Osteocyte (in vitro differentiated cells): ENCODE data around the gene ZNRF1. TPM values are rescaled to one million over a fixed set of nuclear protein-coding genes. Genes with fewer than 3 reads are reported as not detected.
A peak's percentile ranks its signal among the peaks of the same experiment; 100 is the strongest.

Source experiments
- DNase-seq: peaks from one replicate; pipeline ENCODE4 v3.0.0; 2021; ENCODE audit warnings: mixed read lengths; ENCODE audit not compliant: unreplicated experiment; ENCODE audit errors: extremely low spot score
- H3K27ac Mint-ChIP-seq: one replicate; pipeline ENCODE4 v1.8.0; 2021; ENCODE audit warnings: mild to moderate bottlenecking, mixed read lengths; ENCODE audit not compliant: unreplicated experiment
- H3K27me3 Mint-ChIP-seq: one replicate; pipeline ENCODE4 v1.8.0; 2021; ENCODE audit warnings: mixed read lengths; ENCODE audit not compliant: unreplicated experiment
- H3K36me3 Mint-ChIP-seq: one replicate; pipeline ENCODE4 v1.8.0; 2021; ENCODE audit warnings: mixed read lengths; ENCODE audit not compliant: unreplicated experiment
- H3K4me1 Mint-ChIP-seq: one replicate; pipeline ENCODE4 v1.8.0; 2021; ENCODE audit warnings: mixed read lengths; ENCODE audit not compliant: unreplicated experiment
- H3K4me3 Mint-ChIP-seq: one replicate; pipeline ENCODE4 v1.8.0; 2021; ENCODE audit warnings: mild to moderate bottlenecking, moderate library complexity, mixed read lengths; ENCODE audit not compliant: unreplicated experiment
- H3K9me3 Mint-ChIP-seq: one replicate; pipeline ENCODE4 v1.8.0; 2021; ENCODE audit warnings: mixed read lengths; ENCODE audit not compliant: unreplicated experiment
- long read RNA-seq: library from polyadenylated mRNA; unstranded; transcript quantifications from one replicate; pipeline ENCODE4 v2.0.0, GENCODE V29; 2021
- total RNA-seq: library from RNA; stranded (reverse); gene quantifications from 2 replicates; pipeline ENCODE4 v1.2.1, GENCODE V29; 2021
- TF ChIP-seq, protein P1 (sequence below): fragments of 200-600 bp; sonication (generic); IDR thresholded peaks from 2 replicates; pipeline ENCODE4 v1.5.0; 2021; ENCODE audit warnings: antibody characterized with exemption, mild to moderate bottlenecking, moderate library complexity

Gene ZNRF1
- total RNA-seq: 30.9 and 32.1 TPM in 2 replicates
- long read RNA-seq, full-length matches to known transcripts: 2 of 2 reads
- long read RNA-seq, partial matches to known transcripts: 0 of 2 reads
- long read RNA-seq, other reads (novel, unspliced or antisense): 0 of 2 reads

DNA sequence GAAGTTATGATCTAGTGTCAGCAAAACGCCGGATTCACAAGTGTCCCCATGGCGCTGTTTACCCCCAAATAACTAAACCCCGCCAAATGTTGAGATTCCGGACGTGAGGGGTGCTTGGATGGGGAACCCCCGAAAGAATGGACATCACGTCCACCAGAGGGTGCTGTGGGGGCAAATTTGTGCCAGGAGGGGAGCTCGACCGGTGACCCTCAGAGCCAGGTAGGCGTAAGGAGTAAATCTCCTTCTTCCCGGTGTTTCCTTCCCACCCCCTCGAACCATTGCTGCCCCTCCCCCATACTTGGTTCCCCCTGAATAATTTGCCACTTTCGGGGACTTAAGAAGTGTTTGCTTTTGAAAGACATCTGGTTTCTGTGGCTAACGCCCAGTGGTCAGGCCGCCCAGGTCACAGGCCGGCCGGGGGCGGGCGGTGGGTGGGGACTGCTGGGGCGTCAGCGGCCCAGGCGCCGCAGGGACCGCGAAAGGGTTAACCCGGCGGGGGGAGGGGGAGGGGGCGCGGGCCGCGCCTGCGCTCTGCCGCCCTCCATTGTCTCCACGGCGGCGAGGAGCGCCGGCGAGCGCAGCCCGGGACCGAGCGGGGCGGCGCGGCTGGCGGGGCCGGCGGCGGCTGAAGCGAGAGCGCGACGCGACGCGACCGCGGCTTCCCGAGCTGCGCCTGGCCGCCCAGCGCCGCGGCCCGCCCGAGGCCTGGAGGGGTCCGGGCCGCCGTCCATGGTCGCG is at the start of gene ZNRF1:
Gene ZNRF1, plus strand, starts transcription at position 544 of the 738 bp plus-strand sequence. CDS start 648 bp downstream, outside the sequence.
- TF ChIP-seq, protein P1, sequence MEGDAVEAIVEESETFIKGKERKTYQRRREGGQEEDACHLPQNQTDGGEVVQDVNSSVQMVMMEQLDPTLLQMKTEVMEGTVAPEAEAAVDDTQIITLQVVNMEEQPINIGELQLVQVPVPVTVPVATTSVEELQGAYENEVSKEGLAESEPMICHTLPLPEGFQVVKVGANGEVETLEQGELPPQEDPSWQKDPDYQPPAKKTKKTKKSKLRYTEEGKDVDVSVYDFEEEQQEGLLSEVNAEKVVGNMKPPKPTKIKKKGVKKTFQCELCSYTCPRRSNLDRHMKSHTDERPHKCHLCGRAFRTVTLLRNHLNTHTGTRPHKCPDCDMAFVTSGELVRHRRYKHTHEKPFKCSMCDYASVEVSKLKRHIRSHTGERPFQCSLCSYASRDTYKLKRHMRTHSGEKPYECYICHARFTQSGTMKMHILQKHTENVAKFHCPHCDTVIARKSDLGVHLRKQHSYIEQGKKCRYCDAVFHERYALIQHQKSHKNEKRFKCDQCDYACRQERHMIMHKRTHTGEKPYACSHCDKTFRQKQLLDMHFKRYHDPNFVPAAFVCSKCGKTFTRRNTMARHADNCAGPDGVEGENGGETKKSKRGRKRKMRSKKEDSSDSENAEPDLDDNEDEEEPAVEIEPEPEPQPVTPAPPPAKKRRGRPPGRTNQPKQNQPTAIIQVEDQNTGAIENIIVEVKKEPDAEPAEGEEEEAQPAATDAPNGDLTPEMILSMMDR: peak; percentile 92
- Mint-ChIP-seq H3K27ac (peak within 1 kb of the TSS; percentile 85), H3K27me3 (peaks cover 6% of the 10 kb centered on the region), H3K4me1 (peaks cover 26% of the 10 kb centered on the region), H3K36me3 (no peaks in the 10 kb centered on the region), H3K9me3 (no peaks in the 10 kb centered on the region), H3K4me3 (peak within 1 kb of the TSS; percentile 91)
- DNase-seq: peak; percentile 93

DNA sequence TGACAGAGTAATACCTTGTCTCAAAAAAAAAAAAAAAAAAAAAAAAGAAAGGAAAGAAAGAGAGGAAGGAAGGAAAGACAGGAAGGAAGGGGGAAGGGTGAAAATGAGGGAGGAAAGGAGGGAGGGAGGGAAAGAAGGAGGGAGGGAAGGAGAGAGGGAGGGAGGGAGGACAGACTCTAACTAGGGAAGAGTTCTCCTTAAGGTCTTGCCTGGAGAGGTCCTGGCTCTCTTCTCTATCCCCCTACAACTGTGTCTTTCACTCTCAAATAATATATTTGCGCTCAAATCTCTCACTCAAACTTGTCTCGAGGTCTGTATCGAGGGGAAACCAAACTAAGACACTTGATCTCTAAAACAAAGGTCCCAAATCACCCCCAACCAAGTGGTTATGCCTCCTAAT is 49.5 kb upstream of the ZNRF1 start:
- DNase-seq: no peak
- TF ChIP-seq, protein P1: no peak
- Mint-ChIP-seq H3K4me1 (no peaks in the 10 kb centered on the region), H3K9me3 (no peaks in the 10 kb centered on the region), H3K36me3 (peaks cover 37% of the 10 kb centered on the region), H3K27ac (no peak overlapping the region), H3K4me3 (no peak overlapping the region), H3K27me3 (no peaks in the 10 kb centered on the region)

DNA sequence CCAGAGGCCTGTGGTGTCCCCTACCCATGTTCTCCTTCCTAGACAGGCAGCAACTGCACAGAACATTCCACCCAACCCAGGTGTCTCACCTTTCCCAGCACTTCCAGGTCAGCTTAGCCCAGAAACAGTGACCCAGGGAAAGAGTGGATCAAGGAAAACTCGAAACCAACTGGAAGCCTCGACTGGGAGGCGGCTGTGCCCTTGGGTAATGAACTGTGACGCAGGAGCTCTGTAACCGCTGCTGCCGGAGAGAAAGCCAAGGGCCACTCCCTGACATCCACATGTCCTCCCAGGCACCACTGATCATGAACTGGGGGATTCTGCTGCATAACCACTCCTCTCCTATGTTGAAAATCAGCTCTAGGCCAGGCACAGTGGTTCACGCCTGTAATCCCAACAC is 48.3 kb upstream of the ZNRF1 start:
- no peaks in the 10 kb centered on the region for H3K27me3 Mint-ChIP-seq
- H3K36me3 Mint-ChIP-seq: peaks cover 42% of the 10 kb centered on the region
- no peak overlapping the region for H3K4me3 Mint-ChIP-seq
- no peaks in the 10 kb centered on the region for H3K4me1 Mint-ChIP-seq
- no peaks in the 10 kb centered on the region for H3K9me3 Mint-ChIP-seq
- H3K27ac Mint-ChIP-seq: no peak overlapping the region
- DNase-seq: no peak
- TF ChIP-seq, protein P1: no peak

DNA sequence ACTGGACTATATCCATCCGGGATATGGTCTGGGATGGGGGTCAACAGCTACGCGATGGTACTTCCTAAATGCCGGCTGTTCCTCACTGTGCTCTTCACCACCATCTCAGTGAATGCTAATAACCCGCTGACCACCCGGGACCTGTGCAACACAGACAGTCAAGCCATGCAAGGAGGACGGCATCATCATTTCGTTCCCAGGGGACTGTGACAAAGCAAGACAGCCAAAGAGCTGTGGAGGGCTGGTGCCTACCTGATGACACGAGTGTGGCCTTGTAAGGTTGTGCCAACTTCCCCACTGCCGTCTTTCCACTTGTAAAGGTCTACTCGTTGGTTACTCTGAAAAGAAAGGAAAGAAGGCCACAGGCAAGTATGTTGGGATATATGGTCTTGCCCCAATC is 47.6 kb upstream of the ZNRF1 start:
- TF ChIP-seq, protein P1: no peak
- Mint-ChIP-seq H3K4me3 (no peak overlapping the region), H3K36me3 (peaks cover 46% of the 10 kb centered on the region), H3K27ac (no peak overlapping the region), H3K4me1 (no peaks in the 10 kb centered on the region), H3K27me3 (no peaks in the 10 kb centered on the region), H3K9me3 (no peaks in the 10 kb centered on the region)
- DNase-seq: no peak

DNA sequence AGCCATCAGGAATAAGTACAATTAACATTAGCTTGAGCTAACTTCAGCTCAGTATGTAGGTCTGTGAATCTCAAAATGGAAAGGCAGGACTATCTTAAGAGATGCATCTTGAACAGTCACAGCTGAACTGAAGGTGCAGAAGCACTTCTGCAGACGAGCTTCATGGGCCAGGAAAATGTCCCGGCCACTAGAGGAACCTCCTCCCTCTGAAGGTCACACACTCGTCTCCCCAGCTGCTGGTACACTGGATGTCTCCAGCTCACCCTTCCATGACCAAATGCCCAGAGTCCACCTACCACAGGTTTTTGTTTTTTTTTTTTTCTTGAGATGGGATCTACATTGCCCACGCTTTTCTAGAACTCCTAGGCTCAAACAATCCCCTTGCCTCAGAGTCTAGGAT is 47.1 kb upstream of the ZNRF1 start:
- Mint-ChIP-seq H3K4me3 (no peak overlapping the region), H3K36me3 (peaks cover 44% of the 10 kb centered on the region), H3K9me3 (no peaks in the 10 kb centered on the region), H3K27ac (no peak overlapping the region), H3K27me3 (no peaks in the 10 kb centered on the region), H3K4me1 (no peaks in the 10 kb centered on the region)
- DNase-seq: no peak
- TF ChIP-seq, protein P1: no peak
